NCI-H146 (cell line): ENCODE results near the gene FDX2.

Source experiments
- DNase-seq: peaks from one replicate; lab custom pipeline; 2025; lab: John Stamatoyannopoulos, UW

FDX2 gene

GRCh38 chr19:10332965-10333757 lies 17.3 kb upstream of the FDX2 start, which contains the start of gene RAVER1:
Gene RAVER1 (minus strand): TSS chr19:10333529. CDS start chr19:10333507, 22 bp downstream.
- DNase-seq, result peak; percentile 99

- DNase-seq, result no peak
Measured at GRCh38 chr19:10332158-10332964, 16.5 kb upstream of the FDX2 start.

GRCh38 chr19:10329555-10329954 lies 13.7 kb upstream of the FDX2 start:
- no peak for DNase-seq

- no peak for DNase-seq
Measured at GRCh38 chr19:10328558-10329429, 13.0 kb upstream of the FDX2 start.

GRCh38 chr19:10327793-10328192 lies 12.0 kb upstream of the FDX2 start:
- no peak for DNase-seq

GRCh38 chr19:10325732-10326131 lies 9.9 kb upstream of the FDX2 start:
- DNase-seq, result no peak

- no peak for DNase-seq
Measured at GRCh38 chr19:10321874-10322835, 6.3 kb upstream of the FDX2 start.

- no peak for DNase-seq
Measured at GRCh38 chr19:10321417-10321797, 5.6 kb upstream of the FDX2 start.

- DNase-seq, result no peak
Measured at GRCh38 chr19:10320602-10321416, 5.0 kb upstream of the FDX2 start.

- DNase-seq, result no peak
Measured at GRCh38 chr19:10318807-10319682, 3.2 kb upstream of the FDX2 start.

GRCh38 chr19:10317857-10318462 lies 2.1 kb upstream of the FDX2 start:
- no peak for DNase-seq

- DNase-seq, result no peak
Measured at GRCh38 chr19:10317045-10317856, 1.4 kb upstream of the FDX2 start.

- DNase-seq, result no peak
Measured at GRCh38 chr19:10316229-10317044, 622 bp upstream of the FDX2 start.

- no peak for DNase-seq
Measured at GRCh38 chr19:10309423-10309822, 6.4 kb downstream of the FDX2 start, which contains the start of gene ZGLP1. Gene ZGLP1 (minus strand): TSS chr19:10309815.

GRCh38 chr19:10306327-10306726 lies 9.5 kb downstream of the FDX2 start:
- no peak for DNase-seq

GRCh38 chr19:10305139-10305806 lies 10.5 kb downstream of the FDX2 start:
- DNase-seq, result no peak
